Measurements from ENCODE around the gene CDK3.

The CDK3 gene

GRCh38 chr17:75995385-75995925 lies 5.2 kb upstream of the CDK3 start:
- no peaks in the 10 kb centered on the region for H3K9me3 ChIP-seq (ENCODE audit: low read length)
- H3K9ac ChIP-seq (ENCODE audit: low read length): no peak overlapping the region
- H3K4me3 ChIP-seq (ENCODE audit: low read depth in 1 of 2, low read length in 2 of 2): no peak overlapping the region
- H3K36me3 ChIP-seq (ENCODE audit: insufficient read depth, low read length): no peaks in the 10 kb centered on the region
- H3K4me1 ChIP-seq (ENCODE audit: insufficient read depth, low read length): peaks cover 3% of the 10 kb centered on the region
- H3K27ac ChIP-seq (ENCODE audit: low read depth, low read length): no peak overlapping the region
- H3K27me3 ChIP-seq (ENCODE audit: control insufficient read depth in 1 of 2, insufficient read depth in 2 of 2, low read length in 2 of 2): no peaks in the 10 kb centered on the region

- Histone ChIP-seq H3K9ac (ENCODE audit: low read length) (no peak overlapping the region), H3K36me3 (ENCODE audit: insufficient read depth, low read length) (no peaks in the 10 kb centered on the region), H3K4me3 (ENCODE audit: low read depth in 1 of 2, low read length in 2 of 2) (no peak overlapping the region), H3K4me1 (ENCODE audit: insufficient read depth, low read length) (peaks cover 3% of the 10 kb centered on the region), H3K27me3 (ENCODE audit: control insufficient read depth in 1 of 2, insufficient read depth in 2 of 2, low read length in 2 of 2) (no peaks in the 10 kb centered on the region), H3K9me3 (ENCODE audit: low read length) (no peaks in the 10 kb centered on the region), H3K27ac (ENCODE audit: low read depth, low read length) (no peak overlapping the region)
Measured at GRCh38 chr17:75996665-75997590, 3.7 kb upstream of the CDK3 start.

GRCh38 chr17:75998327-75998795 lies 2.3 kb upstream of the CDK3 start:
- H3K4me1 ChIP-seq (ENCODE audit: insufficient read depth, low read length): peaks cover 3% of the 10 kb centered on the region
- no peak overlapping the region for H3K4me3 ChIP-seq (ENCODE audit: low read depth in 1 of 2, low read length in 2 of 2)
- no peaks in the 10 kb centered on the region for H3K27me3 ChIP-seq (ENCODE audit: control insufficient read depth in 1 of 2, insufficient read depth in 2 of 2, low read length in 2 of 2)
- H3K27ac ChIP-seq (ENCODE audit: low read depth, low read length): no peak overlapping the region
- H3K9me3 ChIP-seq (ENCODE audit: low read length): no peaks in the 10 kb centered on the region
- no peaks in the 10 kb centered on the region for H3K36me3 ChIP-seq (ENCODE audit: insufficient read depth, low read length)
- H3K9ac ChIP-seq (ENCODE audit: low read length): no peak overlapping the region

GRCh38 chr17:76000016-76000754 lies 470 bp upstream of the CDK3 start:
- Histone ChIP-seq H3K27ac (ENCODE audit: low read depth, low read length) (no peak overlapping the region), H3K4me3 (ENCODE audit: low read depth in 1 of 2, low read length in 2 of 2) (no peak overlapping the region), H3K27me3 (ENCODE audit: control insufficient read depth in 1 of 2, insufficient read depth in 2 of 2, low read length in 2 of 2) (no peaks in the 10 kb centered on the region), H3K36me3 (ENCODE audit: insufficient read depth, low read length) (no peaks in the 10 kb centered on the region), H3K9ac (ENCODE audit: low read length) (no peak overlapping the region), H3K4me1 (ENCODE audit: insufficient read depth, low read length) (peaks cover 3% of the 10 kb centered on the region), H3K9me3 (ENCODE audit: low read length) (no peaks in the 10 kb centered on the region)

GRCh38 chr17:76002100-76002499 lies 1.4 kb downstream of the CDK3 start:
- H3K4me3 ChIP-seq (ENCODE audit: low read depth in 1 of 2, low read length in 2 of 2): no peak overlapping the region
- H3K27me3 ChIP-seq (ENCODE audit: control insufficient read depth in 1 of 2, insufficient read depth in 2 of 2, low read length in 2 of 2): no peaks in the 10 kb centered on the region
- no peak overlapping the region for H3K9ac ChIP-seq (ENCODE audit: low read length)
- no peak overlapping the region for H3K27ac ChIP-seq (ENCODE audit: low read depth, low read length)
- no peaks in the 10 kb centered on the region for H3K36me3 ChIP-seq (ENCODE audit: insufficient read depth, low read length)
- H3K4me1 ChIP-seq (ENCODE audit: insufficient read depth, low read length): no peaks in the 10 kb centered on the region
- no peaks in the 10 kb centered on the region for H3K9me3 ChIP-seq (ENCODE audit: low read length)

GRCh38 chr17:76003915-76004314 lies 3.3 kb downstream of the CDK3 start:
- no peaks in the 10 kb centered on the region for H3K36me3 ChIP-seq (ENCODE audit: insufficient read depth, low read length)
- no peak overlapping the region for H3K4me3 ChIP-seq (ENCODE audit: low read depth in 1 of 2, low read length in 2 of 2)
- H3K4me1 ChIP-seq (ENCODE audit: insufficient read depth, low read length): no peaks in the 10 kb centered on the region
- H3K9ac ChIP-seq (ENCODE audit: low read length): no peak overlapping the region
- H3K9me3 ChIP-seq (ENCODE audit: low read length): no peaks in the 10 kb centered on the region
- H3K27me3 ChIP-seq (ENCODE audit: control insufficient read depth in 1 of 2, insufficient read depth in 2 of 2, low read length in 2 of 2): no peaks in the 10 kb centered on the region
- no peak overlapping the region for H3K27ac ChIP-seq (ENCODE audit: low read depth, low read length)

GRCh38 chr17:76004750-76005262 lies 4.2 kb downstream of the CDK3 start:
- Histone ChIP-seq H3K9ac (ENCODE audit: low read length) (no peak overlapping the region), H3K27me3 (ENCODE audit: control insufficient read depth in 1 of 2, insufficient read depth in 2 of 2, low read length in 2 of 2) (no peaks in the 10 kb centered on the region)

GRCh38 chr17:76005263-76006149 lies 4.9 kb downstream of the CDK3 start:
- Histone ChIP-seq H3K9ac (ENCODE audit: low read length) (no peak overlapping the region), H3K4me1 (ENCODE audit: insufficient read depth, low read length) (no peaks in the 10 kb centered on the region), H3K27ac (ENCODE audit: low read depth, low read length) (no peak overlapping the region), H3K4me3 (ENCODE audit: low read depth in 1 of 2, low read length in 2 of 2) (no peak overlapping the region), H3K27me3 (ENCODE audit: control insufficient read depth in 1 of 2, insufficient read depth in 2 of 2, low read length in 2 of 2) (no peaks in the 10 kb centered on the region), H3K9me3 (ENCODE audit: low read length) (no peaks in the 10 kb centered on the region), H3K36me3 (ENCODE audit: insufficient read depth, low read length) (no peaks in the 10 kb centered on the region)

More at GRCh38 chr17:76004750-76005262, 4.2 kb downstream of the CDK3 start:
- no peaks in the 10 kb centered on the region for H3K36me3 ChIP-seq (ENCODE audit: insufficient read depth, low read length)
- H3K9me3 ChIP-seq (ENCODE audit: low read length): no peaks in the 10 kb centered on the region
- no peak overlapping the region for H3K4me3 ChIP-seq (ENCODE audit: low read depth in 1 of 2, low read length in 2 of 2)
- H3K27ac ChIP-seq (ENCODE audit: low read depth, low read length): no peak overlapping the region
- no peaks in the 10 kb centered on the region for H3K4me1 ChIP-seq (ENCODE audit: insufficient read depth, low read length)

GRCh38 chr17:76007131-76007849 lies 6.6 kb downstream of the CDK3 start:
- no peak overlapping the region for H3K9ac ChIP-seq (ENCODE audit: low read length)
- H3K36me3 ChIP-seq (ENCODE audit: insufficient read depth, low read length): no peaks in the 10 kb centered on the region
- H3K9me3 ChIP-seq (ENCODE audit: low read length): no peaks in the 10 kb centered on the region
- H3K4me1 ChIP-seq (ENCODE audit: insufficient read depth, low read length): no peaks in the 10 kb centered on the region
- no peak overlapping the region for H3K4me3 ChIP-seq (ENCODE audit: low read depth in 1 of 2, low read length in 2 of 2)
- H3K27me3 ChIP-seq (ENCODE audit: control insufficient read depth in 1 of 2, insufficient read depth in 2 of 2, low read length in 2 of 2): no peaks in the 10 kb centered on the region
- H3K27ac ChIP-seq (ENCODE audit: low read depth, low read length): no peak overlapping the region

GRCh38 chr17:76007850-76008165 lies 7.2 kb downstream of the CDK3 start:
- no peak overlapping the region for H3K27ac ChIP-seq (ENCODE audit: low read depth, low read length)
- H3K4me1 ChIP-seq (ENCODE audit: insufficient read depth, low read length): no peaks in the 10 kb centered on the region
- no peaks in the 10 kb centered on the region for H3K36me3 ChIP-seq (ENCODE audit: insufficient read depth, low read length)
- H3K27me3 ChIP-seq (ENCODE audit: control insufficient read depth in 1 of 2, insufficient read depth in 2 of 2, low read length in 2 of 2): no peaks in the 10 kb centered on the region
- H3K9ac ChIP-seq (ENCODE audit: low read length): no peak overlapping the region
- H3K9me3 ChIP-seq (ENCODE audit: low read length): no peaks in the 10 kb centered on the region
- H3K4me3 ChIP-seq (ENCODE audit: low read depth in 1 of 2, low read length in 2 of 2): no peak overlapping the region

All from muscle layer of colon (tissue), 2 donors.